Epidermal melanocyte (primary cell): Measurements from ENCODE around the gene UST.
"Not testable (repeated sequence)": the region's sequence is repeated elsewhere in the genome, so short reads cannot be mapped to it uniquely, and the experiment has no call there.

Source experiments
- DNase-seq: peaks from one replicate; pipeline ENCODE4 v3.0.0; 2011; ENCODE audit warnings: low spot score; ENCODE audit not compliant: insufficient read length

Gene UST

DNA sequence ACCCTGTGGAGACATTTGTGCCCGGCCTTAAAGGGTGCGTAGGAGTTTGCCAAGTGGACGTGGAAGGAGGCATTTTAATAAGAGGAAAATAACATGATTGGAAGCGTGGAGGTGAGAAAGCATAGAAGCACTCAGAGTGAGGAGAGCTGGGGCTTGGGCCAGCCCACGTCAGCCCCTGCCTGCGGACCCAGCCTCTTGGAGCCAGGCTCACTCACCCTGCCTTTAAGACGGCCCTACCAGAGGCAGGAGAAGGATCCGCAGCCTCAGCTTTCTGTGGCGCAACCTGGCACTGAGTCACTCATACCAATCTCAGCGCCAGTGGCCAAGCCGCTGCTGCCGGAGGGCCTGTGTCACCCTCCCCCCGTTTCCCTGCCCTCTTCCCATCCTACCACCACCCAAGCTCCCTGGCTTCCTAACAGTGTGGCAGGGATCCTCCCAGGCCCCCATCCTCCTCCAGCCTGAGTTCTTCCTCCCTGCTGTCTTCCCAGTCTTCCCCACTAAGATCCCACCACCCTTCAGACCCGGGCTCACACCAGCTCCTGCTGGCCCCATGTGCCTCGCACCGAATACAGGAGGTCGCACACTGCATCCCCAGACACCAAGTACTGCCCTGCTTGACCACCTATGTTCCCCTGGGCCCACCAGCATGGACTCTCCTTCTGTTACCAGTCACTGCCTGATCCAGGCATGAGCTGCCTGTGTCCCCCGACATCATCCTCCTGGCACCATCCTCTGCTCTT is 285.2 kb downstream of the UST start:
- DNase-seq, result no peak

- no peak for DNase-seq
Measured at GRCh38 chr6:149032599-149033405, 286.0 kb downstream of the UST start.

DNA sequence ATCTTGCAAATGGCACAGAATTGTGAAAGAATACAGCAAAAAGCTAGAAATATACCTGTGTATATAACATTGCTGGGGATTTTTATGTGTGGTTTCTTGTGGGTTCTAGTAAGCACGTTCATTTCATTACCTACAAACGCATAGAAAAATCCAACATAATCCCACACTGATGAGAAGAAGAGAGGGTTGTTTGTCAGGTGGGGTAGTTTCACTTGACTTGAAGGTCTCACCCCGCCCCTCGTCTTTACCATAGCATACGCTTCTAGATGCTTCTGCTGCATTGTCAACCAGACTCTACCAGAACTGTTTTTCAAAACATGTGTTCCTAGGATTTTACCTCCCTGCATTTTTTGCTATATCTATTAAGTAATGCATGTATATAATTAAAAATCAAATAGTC is 286.6 kb downstream of the UST start:
- DNase-seq, result no peak

GRCh38 chr6:149035766-149036165 is 288.9 kb downstream of the UST start:
- no peak for DNase-seq

DNA sequence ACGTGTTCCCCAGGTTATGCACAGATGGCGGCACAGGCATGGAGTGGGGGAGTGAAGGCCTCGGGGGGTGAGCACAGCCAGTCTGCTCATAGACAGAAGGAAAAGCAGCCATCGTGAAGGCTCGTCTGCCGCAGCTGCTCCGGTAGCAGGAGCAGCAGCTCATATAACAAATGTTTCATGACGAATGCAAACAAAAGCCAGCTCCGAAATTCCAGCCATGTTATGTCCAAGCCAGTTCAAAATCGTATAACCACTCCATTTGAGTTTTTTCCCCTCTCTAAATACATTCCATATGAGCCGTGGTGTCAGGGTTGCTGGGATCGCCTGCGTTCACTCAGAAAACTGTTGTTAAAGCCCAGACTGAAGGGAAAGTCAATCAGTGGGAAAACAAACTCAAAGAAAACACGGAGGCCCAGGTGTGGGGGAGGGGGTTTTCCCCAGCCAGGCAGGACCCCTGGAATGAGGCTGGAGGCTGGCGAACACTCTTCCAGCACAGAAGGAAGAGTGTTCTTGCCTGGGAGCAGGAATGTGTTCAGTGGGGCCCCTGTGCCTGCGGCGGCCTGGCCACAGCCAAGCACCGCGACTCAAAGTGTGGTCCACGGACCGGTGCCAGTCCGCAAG is 290.3 kb downstream of the UST start:
- no peak for DNase-seq

DNA sequence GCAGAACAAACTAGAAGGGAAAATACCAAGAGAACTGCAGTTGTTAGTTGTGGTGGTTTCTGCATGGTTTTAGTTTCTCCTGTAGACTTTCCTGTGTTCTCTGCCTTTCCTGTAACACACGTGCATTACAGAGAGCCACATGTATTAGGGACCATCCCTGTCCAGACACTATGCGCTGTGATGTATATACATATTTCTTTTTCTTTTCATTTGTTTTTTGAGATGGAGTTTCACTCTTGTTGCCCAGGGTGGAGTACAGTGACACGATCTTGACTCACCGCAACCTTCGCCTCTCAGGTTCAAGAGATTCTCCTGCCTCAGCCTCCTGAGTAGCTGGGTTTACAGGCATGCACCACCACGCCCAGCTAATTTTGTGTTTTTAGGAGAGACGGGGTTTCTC is 292.2 kb downstream of the UST start:
- not testable (repeated sequence) for DNase-seq

- DNase-seq, result no peak
Measured at GRCh38 chr6:149041953-149042352, 295.1 kb downstream of the UST start.

DNA sequence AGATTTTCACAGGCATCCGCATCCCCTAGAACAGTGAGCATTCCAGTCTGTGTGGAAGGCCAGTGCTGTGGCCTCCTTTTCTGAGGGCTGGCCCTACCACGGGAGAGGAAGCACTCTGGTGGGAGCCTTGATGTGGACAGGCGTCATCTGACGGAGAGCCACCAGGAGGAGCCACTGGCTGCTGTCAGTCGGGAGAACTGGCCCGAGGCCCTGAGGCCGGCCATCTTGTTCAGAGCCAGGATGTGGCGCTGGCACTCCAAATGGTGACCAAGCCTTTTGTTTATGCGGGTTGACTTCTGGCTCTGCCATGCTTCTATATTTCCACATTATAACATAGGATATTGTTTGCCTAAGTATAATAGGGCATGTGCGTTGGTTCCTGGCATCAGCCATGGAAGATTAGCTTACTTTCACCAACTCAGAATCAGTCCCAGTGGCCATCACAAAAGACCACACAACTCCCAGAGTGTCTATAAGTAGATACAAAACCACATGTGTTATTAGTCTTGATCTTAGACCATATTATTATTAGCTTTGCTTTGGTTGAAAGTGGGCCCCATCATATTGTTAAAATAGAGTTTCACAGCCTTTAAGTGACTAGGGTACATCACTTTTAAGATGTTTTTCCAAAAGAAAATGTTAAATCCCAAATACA is 296.8 kb downstream of the UST start:
- no peak for DNase-seq

- no peak for DNase-seq
Measured at GRCh38 chr6:149044528-149044927, 297.7 kb downstream of the UST start.

DNA sequence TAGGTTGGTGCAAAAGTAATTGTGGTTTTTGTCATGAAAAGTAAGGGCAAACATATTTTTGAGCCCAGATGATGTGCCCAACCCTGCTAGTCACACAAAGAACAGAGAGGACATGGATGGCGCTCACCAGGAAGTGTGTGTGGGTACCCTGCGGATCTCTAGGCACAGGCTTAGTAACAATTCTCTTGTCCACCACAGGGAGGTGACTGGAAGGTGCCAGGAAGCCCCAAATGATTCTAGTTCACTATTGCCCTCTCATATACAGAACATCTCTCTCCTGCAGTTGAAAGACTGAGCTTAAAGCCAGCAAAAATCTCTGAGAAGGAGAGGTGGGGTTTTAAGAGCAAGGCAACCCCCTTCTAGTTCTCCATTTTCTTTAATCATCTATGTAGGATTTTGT is 298.6 kb downstream of the UST start:
- no peak for DNase-seq

DNA sequence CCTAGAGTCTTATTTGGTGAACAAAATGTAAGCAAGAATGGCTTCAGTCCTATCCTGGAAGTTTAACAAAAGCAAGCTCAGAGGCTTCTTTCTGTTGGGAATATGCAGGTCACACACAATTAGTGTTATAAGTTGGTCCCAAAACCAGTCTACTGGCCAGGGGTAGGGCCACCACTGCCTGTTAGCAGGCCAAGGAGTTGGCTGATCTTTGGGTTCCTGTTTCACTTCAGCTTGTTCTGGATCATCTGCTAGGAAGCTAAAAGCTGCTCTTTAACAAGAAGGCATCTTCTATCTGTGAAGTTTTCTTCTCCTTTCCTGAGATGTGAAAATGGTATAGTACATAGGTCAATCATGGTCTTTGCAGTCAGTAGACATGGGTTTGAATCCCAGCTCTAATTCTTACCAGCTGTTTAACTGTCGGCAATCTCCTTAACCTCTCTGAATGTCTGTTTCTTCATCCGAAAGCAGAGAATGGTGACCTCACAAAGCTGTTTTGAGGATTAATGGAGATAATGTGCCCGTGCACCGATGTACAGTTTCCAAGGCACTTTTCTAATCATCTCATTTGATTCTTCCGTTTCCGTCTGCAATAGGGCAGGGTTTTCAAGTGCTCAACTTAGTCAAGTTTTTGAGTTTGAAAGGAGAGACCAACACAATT is 299.5 kb downstream of the UST start:
- no peak for DNase-seq

DNA sequence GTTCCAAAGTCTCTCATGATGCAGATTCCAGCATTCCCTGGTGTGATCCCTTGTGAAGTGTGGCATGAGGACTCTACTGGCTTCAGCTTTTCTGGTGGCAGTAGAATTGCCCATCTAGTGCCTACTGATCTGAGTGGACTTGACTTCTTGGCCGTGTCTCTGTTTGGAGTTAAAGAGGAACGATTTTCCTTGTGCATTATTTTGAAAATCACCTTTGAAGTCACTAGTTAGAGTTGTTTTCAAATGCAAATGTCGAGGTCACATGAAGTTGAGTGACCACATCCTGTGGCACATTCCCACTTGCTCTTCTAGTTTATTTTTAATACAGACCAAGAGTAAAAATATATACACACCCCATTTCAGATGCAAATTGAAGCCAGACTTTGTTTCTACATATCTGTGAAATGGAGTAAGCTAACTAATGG is 300.0 kb downstream of the UST start:
- no peak for DNase-seq

- no peak for DNase-seq
Measured at GRCh38 chr6:149049230-149049629, 302.4 kb downstream of the UST start.

DNA sequence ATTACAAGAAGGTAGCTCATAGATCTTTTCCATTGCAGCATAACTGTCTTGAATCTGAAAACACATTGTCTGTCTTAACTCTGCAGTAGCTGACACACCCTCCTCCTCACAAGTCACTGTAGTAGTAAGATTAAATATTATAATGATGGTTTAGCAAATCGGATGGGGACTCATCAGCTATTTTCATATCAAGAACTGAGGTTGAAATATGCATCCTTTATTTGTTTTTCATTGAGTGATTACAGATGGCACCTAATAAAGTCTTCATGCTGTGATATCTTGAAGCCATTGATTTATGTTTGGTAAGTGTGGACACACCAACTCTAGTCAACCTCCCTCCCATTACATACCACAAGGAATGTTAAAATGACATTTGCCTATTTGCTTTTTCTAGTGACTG is 303.3 kb downstream of the UST start:
- DNase-seq, result no peak

DNA sequence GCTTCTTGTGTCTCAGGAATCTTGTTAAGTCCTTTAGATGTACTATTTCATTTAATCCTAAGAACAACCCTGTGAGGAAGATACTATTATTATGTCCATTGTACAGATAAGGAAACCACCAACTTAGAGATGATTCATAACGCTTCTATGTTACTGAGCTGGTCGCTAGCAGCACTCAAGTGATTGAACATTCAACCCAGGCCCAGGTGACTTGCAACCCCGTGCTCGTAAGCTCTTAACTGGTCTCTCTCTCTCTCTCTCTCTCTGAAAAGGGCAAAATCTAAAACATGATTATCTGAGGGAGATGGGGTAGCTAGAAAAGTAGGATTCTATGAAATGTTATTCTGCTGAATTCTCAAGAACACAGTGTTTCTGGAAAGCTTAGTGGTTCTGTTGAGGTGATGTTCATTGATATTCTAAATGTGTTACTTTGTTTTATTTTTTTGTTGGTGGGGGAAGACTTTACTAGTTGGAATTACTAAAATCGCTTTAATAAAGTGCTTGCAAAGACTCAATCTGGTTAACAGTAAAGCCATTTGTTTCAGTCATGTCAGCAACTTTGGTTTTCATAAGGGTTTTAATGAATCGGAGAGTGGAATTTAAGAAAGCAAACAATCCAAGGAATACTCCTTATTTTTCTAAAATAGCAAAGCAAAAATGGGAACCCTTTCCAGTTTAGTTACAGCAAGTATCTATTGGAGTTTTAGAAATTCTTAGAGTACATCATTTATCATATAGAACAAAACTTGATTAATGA is 305.7 kb downstream of the UST start:
- no peak for DNase-seq

GRCh38 chr6:149053848-149054558 is 307.2 kb downstream of the UST start:
- no peak for DNase-seq

- DNase-seq, result no peak
Measured at GRCh38 chr6:149054559-149055194, 307.8 kb downstream of the UST start.

DNA sequence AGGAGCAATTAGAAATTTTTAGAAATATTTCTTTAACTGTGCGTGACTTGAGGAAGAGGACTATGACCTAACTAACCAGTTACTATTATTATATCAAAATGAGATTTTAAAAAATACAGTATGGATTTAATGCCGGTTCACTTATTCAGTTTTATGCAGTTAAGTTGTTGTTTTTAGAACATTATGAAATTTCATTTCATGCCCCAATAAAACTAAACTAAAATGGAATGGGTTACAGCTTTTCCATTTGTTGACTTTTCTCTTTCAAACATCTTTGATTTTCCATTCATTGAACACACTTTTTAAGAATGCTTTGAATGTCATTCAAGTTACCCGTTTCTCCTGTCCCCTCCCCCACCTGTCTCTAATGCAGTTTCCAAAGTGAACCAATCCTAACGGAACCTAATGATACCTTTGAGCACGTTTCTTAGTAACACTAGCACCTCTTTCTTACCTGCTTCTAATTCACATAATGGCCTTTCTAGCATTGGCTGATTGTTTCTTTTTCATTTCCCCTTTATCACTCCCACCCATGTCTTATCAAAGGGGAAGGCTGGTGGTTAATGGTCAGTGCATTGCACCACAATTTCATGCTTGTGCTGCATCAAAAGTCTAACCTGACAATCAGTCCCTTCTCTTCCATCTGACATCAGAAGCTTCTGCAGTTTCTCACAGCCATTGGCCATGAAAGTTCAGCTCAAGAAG is 308.5 kb downstream of the UST start:
- no peak for DNase-seq
